KMS-11 (cell line): ENCODE results near the gene BMP2K.

ENCODE experiments used
- H2AFZ ChIP-seq: fragments of 200-600 bp; sonication (generic); 2 replicates; pipeline ENCODE4 v1.6.1; 2016; ENCODE audit warnings: antibody characterized with exemption, mixed run types, low read depth
- H3K27ac ChIP-seq: fragments of 200-600 bp; sonication (generic); 2 replicates; pipeline ENCODE4 v1.6.1; 2016; ENCODE audit warnings: mild to moderate bottlenecking, mixed run types
- H3K27me3 ChIP-seq: fragments of 200-600 bp; sonication (generic); 2 replicates; pipeline ENCODE4 v1.6.1; 2017; ENCODE audit warnings: mild to moderate bottlenecking, low read depth, mixed run types, moderate library complexity; ENCODE audit not compliant: insufficient read depth
- H3K36me3 ChIP-seq: fragments of 200-600 bp; sonication (generic); 2 replicates; pipeline ENCODE4 v1.6.1; 2017; ENCODE audit warnings: mild to moderate bottlenecking, mixed run types; ENCODE audit not compliant: insufficient read depth
- H3K4me1 ChIP-seq: fragments of 200-600 bp; sonication (generic); 2 replicates; pipeline ENCODE4 v1.6.1; 2016; ENCODE audit warnings: mild to moderate bottlenecking, low read depth, mixed run types; ENCODE audit not compliant: poor library complexity, severe bottlenecking
- H3K4me2 ChIP-seq: fragments of 200-600 bp; sonication (generic); 2 replicates; pipeline ENCODE4 v1.7.0; 2016; ENCODE audit warnings: mild to moderate bottlenecking, mixed run types
- H3K4me3 ChIP-seq: fragments of 200-600 bp; sonication (generic); IDR thresholded peaks from 2 replicates; pipeline ENCODE4 v1.6.1; 2017; ENCODE audit warnings: low read depth, low read length, mixed read lengths; ENCODE audit not compliant: insufficient read depth
- H3K79me2 ChIP-seq: fragments of 200-600 bp; sonication (generic); 2 replicates; pipeline ENCODE4 v1.6.1; 2016; ENCODE audit warnings: low read depth, mixed run types; ENCODE audit not compliant: insufficient read depth
- H3K9ac ChIP-seq: fragments of 200-600 bp; sonication (generic); 2 replicates; pipeline ENCODE4 v1.6.1; 2016; ENCODE audit warnings: mild to moderate bottlenecking, mixed run types
- H4K20me1 ChIP-seq: fragments of 200-600 bp; sonication (generic); 2 replicates; pipeline ENCODE4 v1.6.1; 2016; ENCODE audit warnings: mild to moderate bottlenecking, mixed run types; ENCODE audit not compliant: insufficient read depth
- TF ChIP-seq, protein P1 (sequence below): fragments of 200-600 bp; sonication (generic); conservative IDR thresholded peaks from 2 replicates; pipeline ENCODE4 v1.6.1; 2017; ENCODE audit warnings: low read depth, mild to moderate bottlenecking, antibody characterized with exemption, low read length, moderate library complexity, mixed read lengths

BMP2K gene

DNA sequence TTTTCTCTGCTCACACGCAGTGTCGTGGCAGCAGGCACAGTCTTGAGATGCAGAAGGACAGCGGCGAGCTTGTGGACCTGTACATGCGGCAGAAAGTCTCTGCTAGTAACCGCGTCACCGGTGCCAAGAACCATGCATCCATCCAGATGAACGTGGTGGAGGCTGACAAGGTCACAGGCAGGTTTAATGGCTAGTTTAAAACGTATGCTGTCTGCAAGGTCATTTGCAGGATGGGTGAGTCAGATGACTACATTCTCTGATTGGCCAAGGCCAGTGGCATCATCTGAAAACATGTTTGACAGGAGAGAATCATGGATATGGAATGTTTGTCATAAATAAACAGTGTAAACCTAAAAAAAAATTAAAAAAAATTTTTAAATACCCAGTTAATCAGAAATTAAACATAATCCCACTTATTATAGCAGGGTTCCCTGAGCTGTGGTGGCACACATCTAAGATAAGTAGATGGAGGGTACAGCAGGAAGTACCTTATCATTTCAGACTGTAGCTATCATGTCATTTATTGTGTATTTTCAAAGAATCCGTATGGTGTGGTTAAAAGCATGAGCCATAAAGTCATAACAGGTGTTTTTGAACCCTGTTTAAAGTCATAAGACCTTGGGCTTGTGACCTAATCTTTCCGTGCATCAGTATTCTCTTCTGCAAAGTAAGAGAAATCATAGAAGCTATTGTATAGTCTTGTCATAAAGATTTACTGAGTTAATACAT, 7.5 kb upstream of the BMP2K start:
- TF ChIP-seq, protein P1, sequence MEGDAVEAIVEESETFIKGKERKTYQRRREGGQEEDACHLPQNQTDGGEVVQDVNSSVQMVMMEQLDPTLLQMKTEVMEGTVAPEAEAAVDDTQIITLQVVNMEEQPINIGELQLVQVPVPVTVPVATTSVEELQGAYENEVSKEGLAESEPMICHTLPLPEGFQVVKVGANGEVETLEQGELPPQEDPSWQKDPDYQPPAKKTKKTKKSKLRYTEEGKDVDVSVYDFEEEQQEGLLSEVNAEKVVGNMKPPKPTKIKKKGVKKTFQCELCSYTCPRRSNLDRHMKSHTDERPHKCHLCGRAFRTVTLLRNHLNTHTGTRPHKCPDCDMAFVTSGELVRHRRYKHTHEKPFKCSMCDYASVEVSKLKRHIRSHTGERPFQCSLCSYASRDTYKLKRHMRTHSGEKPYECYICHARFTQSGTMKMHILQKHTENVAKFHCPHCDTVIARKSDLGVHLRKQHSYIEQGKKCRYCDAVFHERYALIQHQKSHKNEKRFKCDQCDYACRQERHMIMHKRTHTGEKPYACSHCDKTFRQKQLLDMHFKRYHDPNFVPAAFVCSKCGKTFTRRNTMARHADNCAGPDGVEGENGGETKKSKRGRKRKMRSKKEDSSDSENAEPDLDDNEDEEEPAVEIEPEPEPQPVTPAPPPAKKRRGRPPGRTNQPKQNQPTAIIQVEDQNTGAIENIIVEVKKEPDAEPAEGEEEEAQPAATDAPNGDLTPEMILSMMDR, result no peak
- no peaks in the 10 kb centered on the region for H3K36me3 ChIP-seq
- peak overlapping the region; percentile 26; the same call in 1 of the 2 replicates for H3K4me2 ChIP-seq
- no peak overlapping the region for H2AFZ ChIP-seq
- no peak overlapping the region for H3K9ac ChIP-seq
- peaks cover 67% of the 10 kb centered on the region for H3K4me1 ChIP-seq
- no peaks in the 10 kb centered on the region for H4K20me1 ChIP-seq
- no peak overlapping the region for H3K27ac ChIP-seq
- no peaks in the 10 kb centered on the region for H3K79me2 ChIP-seq
- H3K27me3 ChIP-seq, result no peaks in the 10 kb centered on the region
- H3K4me3 ChIP-seq, result no peak overlapping the region

DNA sequence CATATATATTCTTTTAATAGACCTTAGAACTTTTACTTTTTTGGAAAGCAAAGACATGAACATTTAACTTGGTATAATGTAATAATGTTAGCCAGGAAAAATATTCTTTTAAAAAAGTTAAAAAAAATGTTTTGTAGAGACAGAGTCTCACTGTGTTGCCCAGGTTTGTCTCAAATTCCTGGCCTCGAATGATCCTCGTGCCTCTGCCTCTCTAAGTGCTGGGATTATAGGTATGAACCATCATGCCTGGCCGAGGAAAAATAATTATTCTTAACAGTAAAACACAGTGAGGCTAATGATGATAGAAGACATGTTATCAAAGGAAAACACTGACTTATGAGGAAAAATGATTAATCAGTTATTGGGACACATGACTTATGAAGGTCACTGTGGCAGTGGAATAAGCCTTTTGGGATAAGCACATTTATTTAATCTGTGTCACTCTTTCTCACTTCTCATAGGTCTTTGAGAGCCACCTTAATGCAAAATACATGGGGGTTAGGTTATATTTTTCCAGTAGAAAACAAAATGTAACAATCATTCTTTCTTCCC, 6.0 kb upstream of the BMP2K start:
- H2AFZ ChIP-seq, result no peak overlapping the region
- H3K79me2 ChIP-seq, result no peaks in the 10 kb centered on the region
- H3K27me3 ChIP-seq, result no peaks in the 10 kb centered on the region
- no peaks in the 10 kb centered on the region for H3K36me3 ChIP-seq
- no peaks in the 10 kb centered on the region for H4K20me1 ChIP-seq
- TF ChIP-seq, protein P1, result no peak
- no peak overlapping the region for H3K27ac ChIP-seq
- no peak overlapping the region for H3K4me2 ChIP-seq
- no peak overlapping the region for H3K9ac ChIP-seq
- no peak overlapping the region for H3K4me3 ChIP-seq
- H3K4me1 ChIP-seq, result peaks cover 75% of the 10 kb centered on the region

DNA sequence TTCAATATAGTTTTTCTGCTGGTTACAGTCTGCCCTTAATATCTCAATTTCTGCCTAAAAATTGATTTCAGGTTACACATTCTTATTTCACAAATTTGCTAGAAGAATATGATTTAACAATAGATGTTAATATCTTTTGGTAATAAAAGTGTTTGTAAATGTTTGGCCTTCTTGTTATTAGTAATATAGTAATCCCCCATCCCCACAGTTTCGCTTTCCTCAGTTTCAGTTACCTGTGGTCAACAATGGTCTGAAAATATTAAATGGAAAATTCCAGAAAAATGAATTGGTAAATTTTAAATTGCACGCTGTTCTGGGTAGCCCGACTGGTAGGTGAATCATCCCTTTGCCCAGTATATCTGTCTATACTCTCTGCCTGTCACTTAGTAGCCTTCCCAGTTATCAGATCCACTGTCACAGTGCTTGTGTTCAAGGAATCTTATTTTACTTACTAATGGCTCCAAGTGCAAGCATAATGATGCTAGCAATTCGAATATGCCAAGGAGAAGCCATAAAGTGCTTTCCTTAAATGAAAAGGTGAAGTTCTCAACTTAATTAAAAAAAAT, 3.5 kb upstream of the BMP2K start:
- Histone ChIP-seq H3K27me3 (no peaks in the 10 kb centered on the region), H3K79me2 (peaks cover 11% of the 10 kb centered on the region), H3K4me2 (peak overlapping the region; percentile 86), H2AFZ (no peak overlapping the region), H3K4me1 (peaks cover 54% of the 10 kb centered on the region), H3K4me3 (no peak overlapping the region), H3K27ac (peak overlapping the region; percentile 98; the same call in 1 of the 2 replicates), H4K20me1 (no peaks in the 10 kb centered on the region), H3K9ac (no peak overlapping the region), H3K36me3 (no peaks in the 10 kb centered on the region)
- TF ChIP-seq, protein P1, result no peak

DNA sequence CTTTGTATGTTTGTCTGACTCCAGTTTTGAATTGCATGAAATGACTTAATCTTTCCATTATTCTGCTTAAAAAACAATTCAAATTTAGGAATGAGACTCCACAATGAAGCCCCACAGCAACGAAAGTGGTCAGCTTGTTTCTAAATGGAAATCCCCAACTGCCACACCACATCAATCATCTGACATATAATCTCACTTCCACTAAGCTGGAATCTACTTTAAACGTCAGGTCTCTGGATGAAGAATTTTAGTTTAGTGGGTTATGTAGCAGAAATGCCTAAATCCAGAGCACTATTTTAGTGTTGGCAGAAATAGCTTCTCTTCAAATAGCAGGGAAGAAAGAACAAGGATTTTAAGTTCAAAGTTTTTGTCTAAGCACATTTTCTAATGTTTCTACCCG, 1.7 kb upstream of the BMP2K start:
- Histone ChIP-seq H3K27me3 (no peaks in the 10 kb centered on the region), H3K36me3 (no peaks in the 10 kb centered on the region; the same call in 1 of the 2 replicates), H4K20me1 (no peaks in the 10 kb centered on the region), H3K9ac (peak overlapping the region; percentile 96), H3K4me2 (peak overlapping the region; percentile 86), H3K27ac (peak overlapping the region; percentile 98), H2AFZ (peak overlapping the region; percentile 63; the same call in 1 of the 2 replicates), H3K4me3 (no peak overlapping the region), H3K79me2 (peaks cover 29% of the 10 kb centered on the region), H3K4me1 (peaks cover 56% of the 10 kb centered on the region)
- TF ChIP-seq, protein P1, result no peak
